GM10266 (cell line): ENCODE results near the gene CDIPT.

ENCODE experiments used
- DNase-seq: peaks from one replicate; pipeline ENCODE4 v3.0.0; 2012; ENCODE audit errors: extremely low spot score
- TF ChIP-seq, protein P1 (sequence below): IDR thresholded peaks from 2 replicates; pipeline ENCODE4 v1.5.1; 2012; ENCODE audit warnings: mild to moderate bottlenecking, low read depth; ENCODE audit not compliant: control insufficient read depth, insufficient read depth; ENCODE audit errors: missing control alignments

The CDIPT gene

GRCh38 chr16:29844575-29845331 lies 18.3 kb downstream of the CDIPT start:
- no peak for DNase-seq
- TF ChIP-seq, protein P1, sequence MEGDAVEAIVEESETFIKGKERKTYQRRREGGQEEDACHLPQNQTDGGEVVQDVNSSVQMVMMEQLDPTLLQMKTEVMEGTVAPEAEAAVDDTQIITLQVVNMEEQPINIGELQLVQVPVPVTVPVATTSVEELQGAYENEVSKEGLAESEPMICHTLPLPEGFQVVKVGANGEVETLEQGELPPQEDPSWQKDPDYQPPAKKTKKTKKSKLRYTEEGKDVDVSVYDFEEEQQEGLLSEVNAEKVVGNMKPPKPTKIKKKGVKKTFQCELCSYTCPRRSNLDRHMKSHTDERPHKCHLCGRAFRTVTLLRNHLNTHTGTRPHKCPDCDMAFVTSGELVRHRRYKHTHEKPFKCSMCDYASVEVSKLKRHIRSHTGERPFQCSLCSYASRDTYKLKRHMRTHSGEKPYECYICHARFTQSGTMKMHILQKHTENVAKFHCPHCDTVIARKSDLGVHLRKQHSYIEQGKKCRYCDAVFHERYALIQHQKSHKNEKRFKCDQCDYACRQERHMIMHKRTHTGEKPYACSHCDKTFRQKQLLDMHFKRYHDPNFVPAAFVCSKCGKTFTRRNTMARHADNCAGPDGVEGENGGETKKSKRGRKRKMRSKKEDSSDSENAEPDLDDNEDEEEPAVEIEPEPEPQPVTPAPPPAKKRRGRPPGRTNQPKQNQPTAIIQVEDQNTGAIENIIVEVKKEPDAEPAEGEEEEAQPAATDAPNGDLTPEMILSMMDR, result no peak

DNA sequence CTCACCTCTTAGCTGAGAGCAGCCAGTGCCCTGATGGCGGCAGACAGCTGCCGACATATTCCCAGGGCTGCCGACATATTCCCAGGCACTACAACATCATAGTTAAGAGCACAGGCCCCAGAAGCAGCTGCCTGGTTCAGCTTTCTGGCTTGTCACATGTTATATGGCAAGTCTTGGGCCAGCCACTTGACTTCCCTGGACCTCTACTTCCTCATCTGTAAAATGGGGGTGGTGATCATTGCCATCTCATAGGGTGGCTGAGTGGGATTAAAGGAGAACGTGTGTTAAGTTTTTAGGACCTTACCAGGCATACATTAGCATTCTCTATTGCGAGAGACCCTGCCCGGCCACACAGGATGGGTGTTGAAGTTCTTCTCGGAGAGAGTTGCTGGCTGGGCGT lies 19.1 kb downstream of the CDIPT start:
- TF ChIP-seq, protein P1, result no peak
- DNase-seq, result no peak

DNA sequence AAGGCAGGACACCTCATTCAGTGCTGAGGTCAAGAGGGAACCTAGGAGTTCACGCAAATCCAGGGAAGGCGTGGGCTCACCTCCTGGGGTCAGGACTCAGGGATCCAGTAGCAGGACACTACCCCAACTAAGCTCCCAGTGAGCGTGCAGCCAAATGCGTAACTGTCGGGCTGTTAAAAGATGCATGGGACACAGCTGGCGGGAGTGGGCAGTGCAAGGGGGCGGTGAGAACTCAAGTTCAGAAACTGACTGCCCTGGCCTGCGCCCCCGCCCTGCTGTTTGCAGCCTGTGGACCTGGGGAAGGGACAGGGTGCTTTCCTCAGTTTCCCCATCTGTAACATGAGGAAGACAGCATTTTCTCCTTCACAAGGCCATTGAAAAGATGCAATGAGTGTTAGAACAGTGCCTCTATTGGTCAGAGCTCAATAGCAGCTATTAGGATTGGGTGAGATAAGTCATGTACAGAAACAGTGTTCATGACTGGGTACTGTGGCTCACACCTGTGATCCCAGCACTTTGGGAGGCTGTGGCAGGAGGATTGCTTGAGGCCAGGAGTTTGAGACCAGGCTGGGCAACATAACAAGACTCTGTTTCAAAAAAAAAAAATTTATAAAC lies 20.2 kb downstream of the CDIPT start:
- no peak for DNase-seq
- TF ChIP-seq, protein P1, result no peak

- TF ChIP-seq, protein P1, result no peak
- no peak for DNase-seq
Observed at GRCh38 chr16:29841631-29842030, 21.4 kb downstream of the CDIPT start.

- no peak for DNase-seq
- TF ChIP-seq, protein P1, result no peak
Observed at GRCh38 chr16:29840240-29840639, 22.8 kb downstream of the CDIPT start.

DNA sequence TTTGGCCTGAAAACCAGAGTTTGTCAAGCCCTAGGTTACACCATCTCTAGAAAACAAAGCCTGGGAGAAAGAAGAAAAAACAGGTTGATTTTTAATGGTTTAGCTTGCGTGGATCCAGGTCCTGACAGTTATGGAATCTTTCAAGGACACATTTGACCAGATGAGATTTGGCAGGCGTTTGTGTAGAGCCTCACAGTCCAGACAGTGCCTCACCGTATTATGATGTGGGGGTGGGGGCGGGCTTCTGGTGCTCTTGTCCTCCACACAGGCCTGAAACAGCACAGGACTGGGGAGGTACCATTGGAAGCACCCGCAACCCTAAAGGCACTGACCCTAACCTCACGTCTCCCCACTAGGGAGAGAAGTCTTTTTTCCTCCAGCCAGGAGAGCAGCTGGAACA lies 23.2 kb downstream of the CDIPT start:
- TF ChIP-seq, protein P1, result no peak
- no peak for DNase-seq

DNA sequence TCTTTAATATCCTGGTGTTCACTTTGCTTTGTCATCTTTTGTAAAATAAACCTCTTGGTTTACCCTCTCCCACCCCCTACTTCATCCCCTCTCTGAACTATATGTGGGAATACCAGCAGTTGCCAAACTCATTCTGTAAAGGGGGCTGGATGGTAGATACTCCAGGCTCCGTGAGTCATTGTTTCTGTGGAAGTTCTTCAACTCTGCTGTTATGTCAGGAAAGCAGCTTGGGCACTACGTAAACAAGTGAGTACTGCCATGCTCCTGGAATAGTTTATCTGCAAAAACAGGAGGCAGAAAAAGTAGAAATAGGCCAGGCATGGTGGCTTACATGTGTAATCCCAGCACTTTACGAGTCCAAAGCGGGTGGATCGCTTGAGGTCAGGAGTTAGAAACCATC lies 25.2 kb downstream of the CDIPT start:
- no peak for DNase-seq
- TF ChIP-seq, protein P1, result no peak
